CD4-positive, CD25-positive, alpha-beta regulatory T cell (primary cell): ENCODE data around the gene ACY1. TPM values are rescaled to one million over a fixed set of nuclear protein-coding genes. Genes with fewer than 3 reads are reported as not detected.

ENCODE experiments used
- ATAC-seq, 2 donors: fragments of 150-1000 bp; cut with Tn5 transposase; one replicate each; pipeline ENCODE4 v1.10.0; 2021; ENCODE audit warnings: low read depth in 2 of 2, moderate number of reproducible peaks in 2 of 2, moderate library complexity in 1 of 2
- DNase-seq, 3 donors: peaks; one replicate each; pipeline versions ENCODE4 v3.0.0 to v3.0.0-alpha.2; 2012 to 2022; ENCODE audit warnings: mixed read lengths in 1 of 3
- H3K27ac ChIP-seq: one replicate; pipeline ENCODE4 v1.7.0; 2013; ENCODE audit warnings: mild to moderate bottlenecking, low read length; ENCODE audit not compliant: insufficient read depth, poor library complexity, severe bottlenecking
- H3K27me3 ChIP-seq: one replicate; pipeline ENCODE4 v1.7.0; 2013; ENCODE audit warnings: low read length; ENCODE audit not compliant: control insufficient read depth, insufficient read depth
- H3K36me3 ChIP-seq: one replicate; pipeline ENCODE4 v1.7.0; 2013; ENCODE audit warnings: mild to moderate bottlenecking, low read length, moderate library complexity; ENCODE audit not compliant: control insufficient read depth, insufficient read depth
- H3K4me1 ChIP-seq: 2 replicates; pipeline ENCODE4 v1.7.0; 2013; ENCODE audit warnings: mild to moderate bottlenecking, low read length; ENCODE audit not compliant: insufficient read depth, control insufficient read depth, poor library complexity, severe bottlenecking
- H3K4me3 ChIP-seq: one replicate; pipeline ENCODE4 v1.7.0; 2013; ENCODE audit warnings: low read depth, mild to moderate bottlenecking, low read length, moderate library complexity
- H3K9me3 ChIP-seq, 2 experiments: 1 replicate in 1 of 2; 2 replicates in 1 of 2; pipeline ENCODE4 v1.7.0; 2013; ENCODE audit warnings: low read length in 2 of 2, mild to moderate bottlenecking in 1 of 2, moderate library complexity in 1 of 2; ENCODE audit not compliant: control insufficient read depth in 2 of 2
- H3K27ac Mint-ChIP-seq, 3 donors: one replicate each; pipeline ENCODE4 v1.8.0; 2020 to 2022; ENCODE audit warnings: mild to moderate bottlenecking in 3 of 3, mixed read lengths in 3 of 3, moderate library complexity in 2 of 3
- H3K27me3 Mint-ChIP-seq: one replicate; pipeline ENCODE4 v1.8.0; 2022; ENCODE audit warnings: mild to moderate bottlenecking, mixed read lengths
- H3K36me3 Mint-ChIP-seq: one replicate; pipeline ENCODE4 v1.8.0; 2020; ENCODE audit warnings: mixed read lengths
- H3K4me1 Mint-ChIP-seq, 4 donors: one replicate each; pipeline ENCODE4 v1.8.0; 2020 to 2022; ENCODE audit warnings: mixed read lengths in 4 of 4, mild to moderate bottlenecking in 1 of 4
- H3K4me3 Mint-ChIP-seq, 4 donors: one replicate each; pipeline ENCODE4 v1.8.0; 2020 to 2022; ENCODE audit warnings: mild to moderate bottlenecking in 4 of 4, mixed read lengths in 4 of 4, moderate library complexity in 3 of 4
- H3K9me3 Mint-ChIP-seq, 7 donors: one replicate each; pipeline ENCODE4 v1.8.0; 2020 to 2022; ENCODE audit warnings: mixed read lengths in 7 of 7, mild to moderate bottlenecking in 3 of 7, moderate library complexity in 2 of 7
- polyA plus RNA-seq, 4 donors: library from polyadenylated mRNA; unstranded; fragments of 300-500 nt; fragmentation: Illumina TruSeq; gene quantifications; one replicate each; pipeline ENCODE4 v1.2.3, GENCODE V29; 2021
- total RNA-seq: library from RNA; stranded (reverse); gene quantifications from one replicate; pipeline ENCODE4 v1.2.3, GENCODE V29; 2022

ACY1 gene
- total and polyA plus RNA-seq, 5 donors from 2014 or later: 6.4 to 14.7 (median 10.9) TPM

DNA sequence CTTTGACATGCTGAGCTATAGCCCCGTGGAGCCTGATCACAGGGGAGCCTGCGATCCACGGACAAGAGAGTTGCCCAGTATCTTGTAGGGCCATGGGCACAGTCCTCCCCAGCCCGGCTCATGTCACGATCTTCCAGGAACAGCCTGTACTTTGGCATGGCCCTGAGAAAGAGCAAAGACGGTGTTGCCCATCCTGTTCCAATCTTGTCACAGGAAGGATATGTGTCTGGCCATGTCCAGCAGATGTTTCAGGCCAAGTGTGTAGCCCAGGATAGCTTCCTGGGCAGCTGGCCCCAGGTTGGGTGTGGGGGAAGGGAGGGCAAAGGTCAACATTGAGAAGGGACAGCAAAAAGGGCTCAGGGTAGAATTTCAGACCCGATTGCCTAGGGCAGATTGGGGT, 29.4 kb downstream of the ACY1 start:
- H3K36me3 ChIP-seq: no peaks in the 10 kb centered on the region
- no peak overlapping the region for H3K4me3 ChIP-seq
- no peaks in the 10 kb centered on the region for H3K27me3 ChIP-seq
- ATAC-seq: no peak
- Mint-ChIP-seq H3K9me3 (peaks cover 0 to 1% (median 0%) of the 10 kb centered on the region in 7 donors), H3K27ac (no peak overlapping the region), H3K4me3 (no peak overlapping the region), H3K4me1 (peaks cover 0 to 2% (median 0%) of the 10 kb centered on the region in 4 donors), H3K27me3 (no peaks in the 10 kb centered on the region), H3K36me3 (no peaks in the 10 kb centered on the region)
- no peak overlapping the region for H3K27ac ChIP-seq
- DNase-seq: no peak
- H3K4me1 ChIP-seq: no peaks in the 10 kb centered on the region
- H3K9me3 ChIP-seq: no peaks in the 10 kb centered on the region

DNA sequence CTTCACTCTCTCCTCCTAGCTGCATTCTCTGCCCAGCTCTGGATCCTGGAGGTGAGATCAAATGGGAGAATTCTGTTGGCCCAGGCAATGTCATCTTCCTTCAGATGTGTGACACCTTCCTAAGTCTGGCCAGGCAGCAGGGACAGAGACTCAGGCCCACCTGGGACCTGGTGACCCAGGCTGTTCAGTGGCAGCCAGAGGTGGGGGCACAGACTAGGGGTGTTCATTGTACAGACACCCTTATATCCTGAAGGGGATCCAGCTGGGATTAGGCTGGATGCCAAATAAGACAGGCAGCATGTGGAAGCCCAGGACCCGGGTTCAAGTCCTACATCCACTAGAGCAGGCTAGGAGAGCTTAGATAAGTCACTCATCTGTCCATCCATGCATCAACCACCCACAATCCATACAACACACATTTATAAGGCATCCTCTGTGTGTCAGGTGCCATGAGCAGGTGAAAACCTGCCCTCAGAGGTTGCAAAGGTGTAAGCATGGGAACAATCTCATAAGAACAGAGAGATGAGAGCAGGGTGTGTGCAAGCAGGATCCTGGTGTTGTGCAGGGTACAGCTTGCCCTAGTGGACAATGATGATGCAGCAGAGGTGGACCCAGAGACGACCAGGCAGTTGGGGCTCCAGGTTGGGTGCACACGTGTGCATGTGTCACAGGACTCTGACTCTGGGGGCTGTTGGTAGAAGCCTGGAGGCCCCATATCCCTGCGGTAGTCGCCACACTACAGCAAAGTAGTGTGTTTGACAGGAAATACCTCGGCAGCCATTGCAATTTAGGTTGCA, 30.7 kb downstream of the ACY1 start:
- Mint-ChIP-seq H3K4me3 (no peak overlapping the region), H3K27me3 (no peaks in the 10 kb centered on the region), H3K27ac (peak overlapping the region in 1 of 3 donors; percentile 35), H3K9me3 (peaks cover 0 to 1% (median 0%) of the 10 kb centered on the region in 7 donors), H3K4me1 (peaks cover 0 to 2% (median 0%) of the 10 kb centered on the region in 4 donors), H3K36me3 (no peaks in the 10 kb centered on the region)
- no peak overlapping the region for H3K4me3 ChIP-seq
- no peak overlapping the region for H3K27ac ChIP-seq
- ATAC-seq (no peak), DNase-seq (no peak)
- H3K27me3 ChIP-seq: no peaks in the 10 kb centered on the region
- no peaks in the 10 kb centered on the region for H3K4me1 ChIP-seq
- no peaks in the 10 kb centered on the region for H3K36me3 ChIP-seq
- no peaks in the 10 kb centered on the region for H3K9me3 ChIP-seq

DNA sequence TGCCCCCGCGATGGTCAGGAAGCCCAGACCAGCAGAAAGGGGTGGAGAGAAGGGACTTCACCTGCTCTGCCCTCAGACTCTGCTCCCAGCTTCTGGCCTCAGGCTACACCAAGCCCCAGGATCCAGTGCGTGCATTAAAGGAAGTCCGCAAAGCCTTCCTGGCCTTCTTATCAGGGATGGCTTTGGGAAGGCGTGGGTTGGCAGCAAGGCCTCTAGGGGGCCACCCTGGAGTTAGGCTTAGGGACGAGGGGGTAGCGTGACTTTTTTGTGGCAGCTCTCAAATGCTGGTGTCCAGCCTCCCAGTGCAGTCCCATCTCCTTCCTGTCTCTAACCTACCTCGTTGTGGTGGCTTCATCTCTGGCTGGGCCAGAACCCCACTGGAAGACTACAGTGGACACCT, 31.3 kb downstream of the ACY1 start:
- no peaks in the 10 kb centered on the region for H3K9me3 ChIP-seq
- H3K4me3 ChIP-seq: no peak overlapping the region
- Mint-ChIP-seq H3K27me3 (no peaks in the 10 kb centered on the region), H3K27ac (no peak overlapping the region), H3K9me3 (peaks cover 0 to 1% (median 0%) of the 10 kb centered on the region in 7 donors), H3K36me3 (no peaks in the 10 kb centered on the region), H3K4me1 (peaks cover 0 to 2% (median 0%) of the 10 kb centered on the region in 4 donors), H3K4me3 (no peak overlapping the region)
- H3K27ac ChIP-seq: no peak overlapping the region
- H3K4me1 ChIP-seq: no peaks in the 10 kb centered on the region
- DNase-seq (no peak), ATAC-seq (no peak)
- H3K36me3 ChIP-seq: no peaks in the 10 kb centered on the region
- no peaks in the 10 kb centered on the region for H3K27me3 ChIP-seq

DNA sequence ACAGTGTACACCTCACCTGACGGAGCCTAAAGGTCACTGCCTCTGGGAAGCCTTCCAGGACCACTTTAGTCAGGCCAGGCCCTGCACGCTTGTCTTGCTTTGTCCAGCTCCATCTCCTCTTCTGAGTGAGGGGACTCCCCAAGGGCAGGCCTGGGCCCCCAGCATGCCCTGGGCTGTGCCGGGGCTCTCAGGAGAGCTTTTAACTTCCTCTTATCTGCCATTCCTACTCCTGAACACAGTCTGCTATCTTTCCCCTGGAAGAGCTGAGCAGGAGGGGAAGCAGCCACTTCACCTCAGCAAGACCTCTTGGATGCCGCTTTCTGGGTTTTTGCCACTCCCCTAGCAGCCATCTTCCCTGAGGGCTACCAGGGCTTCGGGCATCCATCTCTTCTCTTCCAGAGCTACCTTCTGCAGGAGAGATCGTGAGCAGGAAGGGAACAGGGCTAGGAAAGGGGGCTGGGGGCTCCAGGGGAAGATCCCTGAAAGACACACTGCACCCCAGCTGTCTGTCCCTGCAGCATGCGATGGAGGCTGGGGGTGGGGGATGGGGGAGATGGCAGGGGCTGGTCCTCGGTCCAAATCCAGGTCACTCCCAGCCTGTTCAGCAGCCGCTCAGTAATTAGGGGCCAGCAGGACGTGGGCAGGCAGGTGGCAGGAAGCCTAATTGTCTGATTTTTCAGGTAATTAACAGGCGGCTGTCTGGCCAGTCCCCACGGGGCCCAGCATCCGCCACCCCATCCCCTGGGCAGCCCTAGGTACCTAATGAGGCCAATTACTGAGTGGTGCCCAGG, 32.3 kb downstream of the ACY1 start:
- no peaks in the 10 kb centered on the region for H3K4me1 Mint-ChIP-seq
- no peaks in the 10 kb centered on the region for H3K36me3 ChIP-seq
- DNase-seq (no peak), ATAC-seq (no peak)
- H3K27ac Mint-ChIP-seq: no peak overlapping the region
- H3K27me3 ChIP-seq: no peaks in the 10 kb centered on the region
- no peak overlapping the region for H3K27ac ChIP-seq
- H3K4me3 Mint-ChIP-seq: no peak overlapping the region
- H3K4me1 ChIP-seq: no peaks in the 10 kb centered on the region
- H3K9me3 Mint-ChIP-seq: peaks cover 0 to 1% (median 0%) of the 10 kb centered on the region in 7 donors
- H3K27me3 Mint-ChIP-seq: no peaks in the 10 kb centered on the region
- H3K9me3 ChIP-seq: no peaks in the 10 kb centered on the region
- H3K4me3 ChIP-seq: no peak overlapping the region
- no peaks in the 10 kb centered on the region for H3K36me3 Mint-ChIP-seq

DNA sequence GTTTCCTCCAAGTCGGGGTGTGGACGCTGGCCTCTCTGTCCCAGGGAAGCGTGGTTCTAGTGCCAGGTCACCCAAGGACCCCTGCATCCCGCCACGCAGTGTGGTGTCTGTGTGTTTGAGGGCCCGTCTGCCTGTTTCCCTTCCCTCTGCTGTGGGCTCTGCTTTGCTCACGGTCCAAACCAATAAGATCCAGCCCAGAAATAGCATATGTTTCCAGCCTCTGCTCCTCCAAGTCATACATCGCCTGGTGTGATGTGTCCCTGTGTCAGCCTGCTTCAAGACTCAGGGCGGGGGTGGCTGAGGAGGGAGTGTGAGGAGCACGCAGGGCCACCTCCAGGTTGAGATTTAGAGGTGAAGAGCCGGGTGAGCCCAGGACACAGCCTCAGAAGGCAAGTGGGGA, 34.3 kb downstream of the ACY1 start:
- H3K36me3 Mint-ChIP-seq: no peaks in the 10 kb centered on the region
- DNase-seq (no peak), ATAC-seq (no peak)
- no peak overlapping the region for H3K4me3 Mint-ChIP-seq
- no peaks in the 10 kb centered on the region for H3K4me1 ChIP-seq
- H3K27me3 Mint-ChIP-seq: no peaks in the 10 kb centered on the region
- no peaks in the 10 kb centered on the region for H3K36me3 ChIP-seq
- H3K27ac ChIP-seq: no peak overlapping the region
- no peak overlapping the region for H3K4me3 ChIP-seq
- peaks cover 0 to 3% (median 0%) of the 10 kb centered on the region in 4 donors for H3K4me1 Mint-ChIP-seq
- H3K27me3 ChIP-seq: no peaks in the 10 kb centered on the region
- no peaks in the 10 kb centered on the region for H3K9me3 ChIP-seq
- H3K9me3 Mint-ChIP-seq: no peaks in the 10 kb centered on the region
- no peak overlapping the region for H3K27ac Mint-ChIP-seq

DNA sequence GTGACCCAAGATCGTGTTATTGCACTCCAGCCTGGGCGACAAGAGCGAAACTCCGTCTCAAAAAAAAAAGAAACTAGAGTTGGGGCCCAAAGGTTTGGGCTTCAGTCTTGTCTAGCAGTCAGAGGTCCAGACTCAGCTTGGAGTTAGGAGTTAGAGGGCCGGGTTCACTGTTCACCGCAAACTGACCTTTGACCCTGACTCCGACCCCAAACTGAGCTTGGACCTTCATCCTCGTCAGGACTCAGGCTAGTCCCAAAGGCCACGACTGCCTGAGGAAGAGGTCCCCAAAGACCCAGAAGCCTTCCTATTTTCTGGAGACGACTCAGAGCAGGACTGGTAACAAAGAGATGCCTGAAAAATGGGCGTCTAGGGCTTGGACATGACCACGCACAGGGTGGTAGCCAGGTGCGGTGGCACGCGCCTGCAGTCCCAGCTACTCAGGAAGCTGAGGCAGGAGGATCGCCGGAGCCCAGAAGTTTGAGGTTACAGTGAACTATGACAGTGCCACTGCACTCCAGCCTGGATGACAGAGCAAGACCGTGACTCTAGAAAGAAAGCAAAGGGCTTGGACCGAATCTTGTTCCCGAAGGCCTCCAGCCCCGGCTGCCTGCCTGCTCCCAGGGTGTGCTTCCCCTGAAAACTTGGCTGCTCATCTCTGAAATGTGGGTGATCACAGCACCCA, 35.1 kb downstream of the ACY1 start:
- H3K4me1 Mint-ChIP-seq: peaks cover 0 to 3% (median 0%) of the 10 kb centered on the region in 4 donors
- H3K9me3 ChIP-seq: no peaks in the 10 kb centered on the region
- H3K36me3 Mint-ChIP-seq: no peaks in the 10 kb centered on the region
- DNase-seq: no peak
- ATAC-seq: no peak
- no peak overlapping the region for H3K27ac ChIP-seq
- H3K4me3 ChIP-seq: no peak overlapping the region
- H3K9me3 Mint-ChIP-seq: no peaks in the 10 kb centered on the region
- no peaks in the 10 kb centered on the region for H3K4me1 ChIP-seq
- H3K27ac Mint-ChIP-seq: no peak overlapping the region
- no peaks in the 10 kb centered on the region for H3K27me3 Mint-ChIP-seq
- no peaks in the 10 kb centered on the region for H3K27me3 ChIP-seq
- no peaks in the 10 kb centered on the region for H3K36me3 ChIP-seq
- H3K4me3 Mint-ChIP-seq: no peak overlapping the region

DNA sequence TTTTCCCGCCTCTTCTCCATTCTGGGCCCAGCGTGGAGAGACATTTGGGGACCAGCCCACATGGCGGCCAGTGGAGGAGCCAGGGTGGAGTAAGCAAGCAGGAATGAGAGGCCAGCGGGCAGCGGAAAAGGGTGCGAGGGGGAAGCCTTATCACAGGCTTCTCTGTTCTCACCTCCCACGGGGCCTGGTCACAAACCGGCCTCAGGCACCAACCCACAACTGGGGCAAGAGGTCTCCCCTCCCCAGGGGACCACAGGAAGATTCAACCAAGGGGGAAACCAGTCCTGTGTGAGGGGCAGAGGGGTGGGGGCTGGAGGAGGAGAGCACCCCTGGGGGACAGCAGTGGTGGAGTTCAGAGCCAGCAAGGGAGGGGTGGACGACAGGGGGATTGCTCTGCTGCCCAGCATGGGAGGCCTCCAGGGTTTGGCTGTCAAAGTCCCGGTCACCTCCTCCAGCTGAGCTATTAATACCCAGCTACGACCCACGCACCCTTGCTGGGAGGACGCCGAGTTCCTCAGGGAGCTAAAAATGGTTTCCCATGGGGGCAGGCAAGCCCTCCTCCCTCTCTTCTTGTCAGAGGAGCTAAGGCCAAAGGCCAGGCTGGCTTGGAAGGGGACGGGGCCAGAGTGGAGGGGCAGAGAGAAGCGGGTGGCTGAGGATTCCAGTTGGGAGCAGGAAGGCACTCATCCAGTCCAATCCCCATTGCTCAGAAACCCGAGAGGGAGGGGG, 36.2 kb downstream of the ACY1 start:
- Mint-ChIP-seq H3K27ac (no peak overlapping the region), H3K27me3 (no peaks in the 10 kb centered on the region)

More for the DNA sequence above, 36.2 kb downstream of the ACY1 start:
- no peak overlapping the region for H3K4me3 ChIP-seq
- Mint-ChIP-seq H3K9me3 (no peaks in the 10 kb centered on the region), H3K36me3 (no peaks in the 10 kb centered on the region), H3K4me1 (peaks cover 0 to 3% (median 0%) of the 10 kb centered on the region in 4 donors), H3K4me3 (no peak overlapping the region)
- DNase-seq (no peak), ATAC-seq (no peak)
- no peaks in the 10 kb centered on the region for H3K9me3 ChIP-seq
- no peak overlapping the region for H3K27ac ChIP-seq
- H3K4me1 ChIP-seq: no peaks in the 10 kb centered on the region
- no peaks in the 10 kb centered on the region for H3K36me3 ChIP-seq
- no peaks in the 10 kb centered on the region for H3K27me3 ChIP-seq
